GM12878 (cell line): ENCODE results near the gene C9orf72. TPM values are rescaled to one million over a fixed set of nuclear protein-coding genes. Genes with fewer than 3 reads are reported as not detected.

ENCODE experiments used
- ATAC-seq: fragments of 200-7000 bp; cut with Tn5 transposase; 3 replicates; pipeline ENCODE4 v1.9.1; 2020; ENCODE audit warnings: mild to moderate bottlenecking, moderate library complexity
- BruUV-seq: library from RNA; stranded (reverse); fragments of 400-500 nt; replicated peaks from 2 replicates; lab custom pipeline; 2021; lab: Mats Ljungman, UMichigan
- CTCF ChIA-PET: fragments of 300-600 bp; sonication (Branson Sonifier 250); formaldehyde crosslinking; extraction: SDS; loops from one replicate; lab custom pipeline; 2021; ENCODE audit warnings: inconsistent platforms; lab: Yijun Ruan, JAX
- POLR2A ChIA-PET: fragments of 350-600 bp; formaldehyde crosslinking; extraction: SDS; loops from one replicate; lab custom pipeline; 2021; ENCODE audit warnings: inconsistent platforms; lab: Charles Lee
- RAD21 ChIA-PET: fragments of 300-600 bp; sonication (Branson Sonifier 250); formaldehyde crosslinking; loops from one replicate; lab custom pipeline; 2023; ENCODE audit warnings: antibody characterized with exemption; ENCODE audit not compliant: unreplicated experiment; lab: Charles Lee
- SMC1A ChIA-PET: fragments of 300-600 bp; sonication (Branson Sonifier 250); formaldehyde crosslinking; loops from one replicate; lab custom pipeline; 2023; ENCODE audit not compliant: unreplicated experiment, uncharacterized antibody; lab: Charles Lee
- DNase-seq: peaks from one replicate; pipeline ENCODE4 v3.0.0-alpha.2; 2011; ENCODE audit warnings: low read depth, low spot score
- FAIRE-seq: peaks from 3 replicates; lab custom pipeline; 2011; peaks lifted over from hg19 to GRCh38; lab: Jason Lieb, UNC
- H2AFZ ChIP-seq: 2 replicates; pipeline ENCODE4 v1.6.0; 2011; ENCODE audit warnings: low read depth, low read length, control low read depth; ENCODE audit not compliant: control insufficient read depth
- H3K27ac ChIP-seq: 2 replicates; pipeline ENCODE4 v1.5.1; 2011; ENCODE audit warnings: control low read depth; ENCODE audit not compliant: control insufficient read depth, insufficient read depth
- H3K27me3 ChIP-seq, 2 experiments: replicated peaks in 1 of 2; 2 replicates each; pipeline versions ENCODE4 v1.6.0 to v1.6.1; 2011; ENCODE audit warnings: low read length in 1 of 2; ENCODE audit not compliant: control insufficient read depth in 2 of 2, insufficient read depth in 2 of 2
- H3K36me3 ChIP-seq, 2 experiments: 2 replicates each; pipeline ENCODE4 v1.5.1; 2011; ENCODE audit warnings: low read length in 1 of 2; ENCODE audit not compliant: control insufficient read depth in 2 of 2, insufficient read depth in 2 of 2
- H3K4me1 ChIP-seq: 2 replicates; pipeline ENCODE4 v1.6.1; 2011; ENCODE audit warnings: mild to moderate bottlenecking, low read length, moderate library complexity, mixed read lengths; ENCODE audit not compliant: control insufficient read depth, insufficient read depth
- H3K4me2 ChIP-seq: 2 replicates; pipeline ENCODE4 v1.6.0; 2011; ENCODE audit warnings: control low read depth; ENCODE audit not compliant: control insufficient read depth, insufficient read depth
- H3K4me3 ChIP-seq: fragments of 200-600 bp; sonication (generic); 2 replicates; pipeline ENCODE4 v1.5.1; 2016
- H3K79me2 ChIP-seq: 2 replicates; pipeline ENCODE4 v1.6.0; 2011; ENCODE audit warnings: low read length; ENCODE audit not compliant: control insufficient read depth, insufficient read depth
- H3K9ac ChIP-seq: 2 replicates; pipeline ENCODE4 v1.8.0; 2011; ENCODE audit warnings: low read length, control low read depth, mixed read lengths; ENCODE audit not compliant: control insufficient read depth, insufficient read depth
- H3K9me3 ChIP-seq: replicated peaks from 3 replicates; pipeline ENCODE4 v1.5.1; 2011; ENCODE audit warnings: mild to moderate bottlenecking, low read length; ENCODE audit not compliant: control insufficient read depth, insufficient read depth
- H4K20me1 ChIP-seq: 2 replicates; pipeline ENCODE4 v1.6.0; 2011; ENCODE audit not compliant: control insufficient read depth, insufficient read depth
- CEBPZ ChIP-seq: fragments of 150-350 bp; IDR thresholded peaks from 2 replicates; pipeline ENCODE4 v1.6.1; 2016; ENCODE audit warnings: low read depth, low read length
- MAX ChIP-seq: IDR thresholded peaks from 2 replicates; pipeline ENCODE4 v1.6.1; 2012; ENCODE audit warnings: low read depth, low read length, improper control_type of control experiment
- MXI1 ChIP-seq: fragments of 150-350 bp; IDR thresholded peaks from 2 replicates; pipeline ENCODE4 v1.6.1; 2011; ENCODE audit warnings: low read depth, mild to moderate bottlenecking, inconsistent platforms, low read length, improper control_type of control experiment
- NFYA ChIP-seq: IDR thresholded peaks from 2 replicates; pipeline ENCODE4 v1.6.1; 2011; ENCODE audit warnings: low read depth, mild to moderate bottlenecking, low read length, improper control_type of control experiment, borderline replicate concordance
- NKRF ChIP-seq: fragments of 450-650 bp; conservative IDR thresholded peaks from 2 replicates; pipeline ENCODE4 v1.6.1; 2017; ENCODE audit warnings: mild to moderate bottlenecking, moderate library complexity
- NR2C1 ChIP-seq: fragments of 450-650 bp; IDR thresholded peaks from 2 replicates; pipeline ENCODE4 v1.6.1; 2017; ENCODE audit warnings: antibody characterized with exemption, mild to moderate bottlenecking, moderate library complexity
- NR2F1 ChIP-seq: fragments of 450-650 bp; conservative IDR thresholded peaks from 2 replicates; pipeline ENCODE4 v1.6.1; 2017; ENCODE audit warnings: mild to moderate bottlenecking
- SUPT20H ChIP-seq: IDR thresholded peaks from 2 replicates; pipeline ENCODE4 v1.6.1; 2011; ENCODE audit warnings: low read depth, mild to moderate bottlenecking, low read length, moderate library complexity, borderline replicate concordance; ENCODE audit not compliant: control insufficient read depth
- ZBED1 ChIP-seq: IDR thresholded peaks from 2 replicates; pipeline ENCODE4 v1.6.1; 2016; ENCODE audit warnings: borderline replicate concordance
- WGBS: methylation state at CpG from one replicate; pipeline ENCODE4 v1.1.6; 2016; ENCODE audit warnings: low lambda C conversion rate; ENCODE audit not compliant: insufficient replicate concordance, insufficient coverage; ENCODE audit errors: missing lambda C conversion rate; 5-methylcytosine and 5-hydroxymethylcytosine counted together
- in situ Hi-C: fragments of 300-500 bp; cut with MboI; formaldehyde crosslinking; loops from 9 replicates; pipeline ENCODE4 v1.14.3; 2018; ENCODE audit warnings: mixed read lengths
- intact Hi-C: fragments of 100-400 bp; cut with micrococcal nuclease; formaldehyde crosslinking; loops from one replicate; pipeline ENCODE4 v1.14.2; 2022; ENCODE audit not compliant: unreplicated experiment
- polyA plus RNA-seq, 11 experiments: library from polyadenylated mRNA; depleted of rRNA in 4 of 11; unstranded in 6 of 11; stranded (reverse) in 5 of 11; fragments of >200 nt; fragmentation: Nextera tagmentation in 4 of 11; fragmentation: Illumina TruSeq in 1 of 11; extraction: Ambion mirVana in 4 of 11; extraction: Trizol in 1 of 11; gene quantifications; 1 replicate in 1 of 11; 2 replicates in 10 of 11; pipeline versions ENCODE4 v1.2.1 to v1.2.3, GENCODE V29; 2011 to 2016; ENCODE audit warnings: inconsistent platforms in 2 of 11, missing spikeins in 2 of 11, low read depth in 1 of 11
- total RNA-seq, 4 experiments: library from RNA; depleted of rRNA in 3 of 4; stranded (reverse); fragments of >200 nt in 3 of 4; fragmentation: Illumina TruSeq in 1 of 4; extraction: Trizol in 1 of 4; gene quantifications; 2 replicates each; pipeline versions ENCODE4 v1.2.1 to v1.2.3, GENCODE V29; 2013 to 2021
- TF ChIP-seq, protein P1 (sequence below): IDR thresholded peaks from 2 replicates; pipeline ENCODE4 v1.6.1; 2011; ENCODE audit warnings: low read depth, low read length, improper control_type of control experiment, borderline replicate concordance
- TF ChIP-seq, protein P2 (sequence below): IDR thresholded peaks from 2 replicates; pipeline ENCODE4 v1.6.1; 2012; ENCODE audit warnings: improper control_type of control experiment, low read depth, low read length; ENCODE audit not compliant: insufficient replicate concordance

C9orf72 gene
- total and polyA plus RNA-seq, 10 of the 15 experiments (the other 5 are each of a cell fraction or from before 2014, with no cell fraction given) = 4.8 to 9.0 (median 6.4) TPM

- Histone ChIP-seq H3K79me2 (no peaks in the 10 kb centered on the region), H3K27ac (no peak overlapping the region), H2AFZ (no peak overlapping the region), H3K9ac (no peak overlapping the region), H3K4me3 (no peak overlapping the region), H4K20me1 (no peaks in the 10 kb centered on the region), H3K4me2 (no peak overlapping the region), H3K9me3 (no peaks in the 10 kb centered on the region), H3K4me1 (no peaks in the 10 kb centered on the region), H3K36me3 (no peaks in the 10 kb centered on the region), H3K27me3 (no peaks in the 10 kb centered on the region; a peak in 2 of 4 replicates)
- in situ Hi-C loops (no loop called here), intact Hi-C loops (no loop called here)
- RAD21 ChIA-PET = no interaction called here
- FAIRE-seq (no peak), DNase-seq (no peak), ATAC-seq (no peak)
- no TSS peak for BruUV-seq
- SMC1A ChIA-PET = no interaction called here
- CTCF ChIA-PET = interaction anchor here (0.6 to 1.5 kb wide), 2 partner anchors 22 to 40 kb away, joined by 3 read pairs; no protein-coding TSS in a partner anchor
- POLR2A ChIA-PET = no interaction called here
- 1% methylated on average over 5 of the region's 5 CpGs for WGBS
- TF ChIP-seq, protein P1, sequence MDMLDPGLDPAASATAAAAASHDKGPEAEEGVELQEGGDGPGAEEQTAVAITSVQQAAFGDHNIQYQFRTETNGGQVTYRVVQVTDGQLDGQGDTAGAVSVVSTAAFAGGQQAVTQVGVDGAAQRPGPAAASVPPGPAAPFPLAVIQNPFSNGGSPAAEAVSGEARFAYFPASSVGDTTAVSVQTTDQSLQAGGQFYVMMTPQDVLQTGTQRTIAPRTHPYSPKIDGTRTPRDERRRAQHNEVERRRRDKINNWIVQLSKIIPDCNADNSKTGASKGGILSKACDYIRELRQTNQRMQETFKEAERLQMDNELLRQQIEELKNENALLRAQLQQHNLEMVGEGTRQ = no peak
- TF ChIP-seq, protein P2, sequence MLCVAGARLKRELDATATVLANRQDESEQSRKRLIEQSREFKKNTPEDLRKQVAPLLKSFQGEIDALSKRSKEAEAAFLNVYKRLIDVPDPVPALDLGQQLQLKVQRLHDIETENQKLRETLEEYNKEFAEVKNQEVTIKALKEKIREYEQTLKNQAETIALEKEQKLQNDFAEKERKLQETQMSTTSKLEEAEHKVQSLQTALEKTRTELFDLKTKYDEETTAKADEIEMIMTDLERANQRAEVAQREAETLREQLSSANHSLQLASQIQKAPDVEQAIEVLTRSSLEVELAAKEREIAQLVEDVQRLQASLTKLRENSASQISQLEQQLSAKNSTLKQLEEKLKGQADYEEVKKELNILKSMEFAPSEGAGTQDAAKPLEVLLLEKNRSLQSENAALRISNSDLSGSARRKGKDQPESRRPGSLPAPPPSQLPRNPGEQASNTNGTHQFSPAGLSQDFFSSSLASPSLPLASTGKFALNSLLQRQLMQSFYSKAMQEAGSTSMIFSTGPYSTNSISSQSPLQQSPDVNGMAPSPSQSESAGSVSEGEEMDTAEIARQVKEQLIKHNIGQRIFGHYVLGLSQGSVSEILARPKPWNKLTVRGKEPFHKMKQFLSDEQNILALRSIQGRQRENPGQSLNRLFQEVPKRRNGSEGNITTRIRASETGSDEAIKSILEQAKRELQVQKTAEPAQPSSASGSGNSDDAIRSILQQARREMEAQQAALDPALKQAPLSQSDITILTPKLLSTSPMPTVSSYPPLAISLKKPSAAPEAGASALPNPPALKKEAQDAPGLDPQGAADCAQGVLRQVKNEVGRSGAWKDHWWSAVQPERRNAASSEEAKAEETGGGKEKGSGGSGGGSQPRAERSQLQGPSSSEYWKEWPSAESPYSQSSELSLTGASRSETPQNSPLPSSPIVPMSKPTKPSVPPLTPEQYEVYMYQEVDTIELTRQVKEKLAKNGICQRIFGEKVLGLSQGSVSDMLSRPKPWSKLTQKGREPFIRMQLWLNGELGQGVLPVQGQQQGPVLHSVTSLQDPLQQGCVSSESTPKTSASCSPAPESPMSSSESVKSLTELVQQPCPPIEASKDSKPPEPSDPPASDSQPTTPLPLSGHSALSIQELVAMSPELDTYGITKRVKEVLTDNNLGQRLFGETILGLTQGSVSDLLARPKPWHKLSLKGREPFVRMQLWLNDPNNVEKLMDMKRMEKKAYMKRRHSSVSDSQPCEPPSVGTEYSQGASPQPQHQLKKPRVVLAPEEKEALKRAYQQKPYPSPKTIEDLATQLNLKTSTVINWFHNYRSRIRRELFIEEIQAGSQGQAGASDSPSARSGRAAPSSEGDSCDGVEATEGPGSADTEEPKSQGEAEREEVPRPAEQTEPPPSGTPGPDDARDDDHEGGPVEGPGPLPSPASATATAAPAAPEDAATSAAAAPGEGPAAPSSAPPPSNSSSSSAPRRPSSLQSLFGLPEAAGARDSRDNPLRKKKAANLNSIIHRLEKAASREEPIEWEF = no peak
- TF ChIP-seq ZBED1 (no peak), NFYA (no peak), NR2F1 (no peak), MAX (no peak), CEBPZ (no peak), NKRF (no peak), SUPT20H (no peak), NR2C1 (no peak), MXI1 (no peak)
Observed at GRCh38 chr9:27622693-27623340, 49.5 kb upstream of the C9orf72 start.
